Mesothelial cell of epicardium (in vitro differentiated cells): ENCODE results near the gene KRTAP22-2. TPM values are rescaled to one million over a fixed set of nuclear protein-coding genes. Genes with fewer than 3 reads are reported as not detected.

ENCODE experiments used
- DNase-seq, 2 experiments: peaks; one replicate each; pipeline ENCODE4 v3.0.0; 2021; ENCODE audit warnings: low spot score in 2 of 2; ENCODE audit not compliant: unreplicated experiment in 2 of 2
- H3K27ac Mint-ChIP-seq: 2 replicates; pipeline ENCODE4 v1.8.0; 2021; ENCODE audit warnings: mixed read lengths
- H3K27me3 Mint-ChIP-seq: 2 replicates; pipeline ENCODE4 v1.8.0; 2021; ENCODE audit warnings: low read depth, mixed read lengths
- H3K36me3 Mint-ChIP-seq: 2 replicates; pipeline ENCODE4 v1.8.0; 2021; ENCODE audit warnings: mixed read lengths
- H3K4me1 Mint-ChIP-seq: 2 replicates; pipeline ENCODE4 v1.8.0; 2021; ENCODE audit warnings: mixed read lengths
- H3K4me3 Mint-ChIP-seq: 2 replicates; pipeline ENCODE4 v1.8.0; 2021; ENCODE audit warnings: mild to moderate bottlenecking, moderate library complexity, mixed read lengths
- H3K9me3 Mint-ChIP-seq: 2 replicates; pipeline ENCODE4 v1.8.0; 2021; ENCODE audit warnings: mixed read lengths
- total RNA-seq: library from RNA; stranded (reverse); gene quantifications from 3 replicates; pipeline ENCODE4 v1.2.1, GENCODE V29; 2021
- TF ChIP-seq, protein P1 (sequence below): fragments of 200-600 bp; sonication (generic); IDR thresholded peaks from one replicate; pipeline ENCODE4 v1.5.0; 2021; ENCODE audit warnings: antibody characterized with exemption; ENCODE audit not compliant: unreplicated experiment

KRTAP22-2 gene
- total RNA-seq, 1 donor from 2014 or later: not detected

DNA sequence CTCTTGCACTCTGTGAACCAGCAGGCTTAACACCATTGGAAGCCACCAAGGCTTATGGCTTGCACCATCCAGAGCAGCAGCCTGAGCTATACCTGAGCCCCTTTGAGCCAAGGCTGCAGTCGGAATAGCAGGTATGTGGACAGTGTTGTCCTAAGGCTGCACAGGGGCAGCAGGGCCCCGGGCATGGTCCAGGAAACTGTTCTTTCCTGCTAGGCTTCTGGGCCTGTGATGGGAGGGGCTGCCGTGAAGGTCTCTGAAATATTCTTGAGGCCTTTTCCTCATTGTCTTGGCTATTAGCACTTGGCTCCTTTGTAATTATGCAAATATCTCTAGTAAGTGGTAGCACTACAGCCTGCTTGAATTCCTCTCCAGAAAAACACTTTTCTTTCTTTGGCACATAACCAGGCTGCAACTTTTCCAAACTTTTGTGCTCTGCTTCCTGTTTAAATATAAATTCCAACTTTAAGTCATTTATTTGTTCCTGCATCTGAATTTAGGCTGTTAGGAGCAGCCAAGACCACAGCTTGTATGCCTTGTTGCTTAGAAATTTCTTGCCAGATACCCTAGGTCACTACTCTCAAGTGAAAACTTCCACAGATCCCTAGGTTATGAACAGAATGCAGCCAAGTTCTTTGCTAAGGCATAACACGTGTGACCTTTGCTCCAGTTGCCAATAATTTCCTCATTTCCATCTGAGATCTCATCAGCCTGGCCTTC is 35.4 kb upstream of the KRTAP22-2 start:
- Mint-ChIP-seq H3K9me3 (peaks cover 53% of the 10 kb centered on the region), H3K4me1 (no peaks in the 10 kb centered on the region), H3K27ac (no peak overlapping the region), H3K4me3 (no peak overlapping the region), H3K27me3 (no peaks in the 10 kb centered on the region), H3K36me3 (no peaks in the 10 kb centered on the region)
- TF ChIP-seq, protein P1, sequence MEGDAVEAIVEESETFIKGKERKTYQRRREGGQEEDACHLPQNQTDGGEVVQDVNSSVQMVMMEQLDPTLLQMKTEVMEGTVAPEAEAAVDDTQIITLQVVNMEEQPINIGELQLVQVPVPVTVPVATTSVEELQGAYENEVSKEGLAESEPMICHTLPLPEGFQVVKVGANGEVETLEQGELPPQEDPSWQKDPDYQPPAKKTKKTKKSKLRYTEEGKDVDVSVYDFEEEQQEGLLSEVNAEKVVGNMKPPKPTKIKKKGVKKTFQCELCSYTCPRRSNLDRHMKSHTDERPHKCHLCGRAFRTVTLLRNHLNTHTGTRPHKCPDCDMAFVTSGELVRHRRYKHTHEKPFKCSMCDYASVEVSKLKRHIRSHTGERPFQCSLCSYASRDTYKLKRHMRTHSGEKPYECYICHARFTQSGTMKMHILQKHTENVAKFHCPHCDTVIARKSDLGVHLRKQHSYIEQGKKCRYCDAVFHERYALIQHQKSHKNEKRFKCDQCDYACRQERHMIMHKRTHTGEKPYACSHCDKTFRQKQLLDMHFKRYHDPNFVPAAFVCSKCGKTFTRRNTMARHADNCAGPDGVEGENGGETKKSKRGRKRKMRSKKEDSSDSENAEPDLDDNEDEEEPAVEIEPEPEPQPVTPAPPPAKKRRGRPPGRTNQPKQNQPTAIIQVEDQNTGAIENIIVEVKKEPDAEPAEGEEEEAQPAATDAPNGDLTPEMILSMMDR: no peak
- DNase-seq: no peak

DNA sequence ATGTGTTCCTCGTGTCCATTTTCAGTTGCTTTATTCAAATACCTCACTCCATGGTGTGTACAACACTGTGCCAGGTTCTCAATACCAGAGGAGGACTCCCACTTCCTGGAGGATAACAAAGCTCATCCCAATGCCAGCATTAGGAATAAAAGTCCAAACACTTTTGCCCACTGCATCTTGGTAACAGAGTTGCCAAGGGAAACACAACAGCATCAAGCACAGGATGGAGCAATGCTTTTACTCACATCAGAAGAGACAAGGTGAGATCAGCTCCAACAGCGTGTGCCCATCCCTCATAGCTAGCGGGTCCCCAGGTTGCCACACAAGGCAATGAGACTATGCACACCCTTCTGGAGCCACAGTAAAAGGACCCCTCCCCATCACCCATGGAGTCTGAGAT is 33.2 kb upstream of the KRTAP22-2 start:
- H3K4me3 Mint-ChIP-seq: no peak overlapping the region
- H3K4me1 Mint-ChIP-seq: no peaks in the 10 kb centered on the region
- no peaks in the 10 kb centered on the region for H3K27me3 Mint-ChIP-seq
- no peaks in the 10 kb centered on the region for H3K36me3 Mint-ChIP-seq
- H3K9me3 Mint-ChIP-seq: peaks cover 51% of the 10 kb centered on the region
- TF ChIP-seq, protein P1: no peak
- no peak for DNase-seq
- H3K27ac Mint-ChIP-seq: no peak overlapping the region

DNA sequence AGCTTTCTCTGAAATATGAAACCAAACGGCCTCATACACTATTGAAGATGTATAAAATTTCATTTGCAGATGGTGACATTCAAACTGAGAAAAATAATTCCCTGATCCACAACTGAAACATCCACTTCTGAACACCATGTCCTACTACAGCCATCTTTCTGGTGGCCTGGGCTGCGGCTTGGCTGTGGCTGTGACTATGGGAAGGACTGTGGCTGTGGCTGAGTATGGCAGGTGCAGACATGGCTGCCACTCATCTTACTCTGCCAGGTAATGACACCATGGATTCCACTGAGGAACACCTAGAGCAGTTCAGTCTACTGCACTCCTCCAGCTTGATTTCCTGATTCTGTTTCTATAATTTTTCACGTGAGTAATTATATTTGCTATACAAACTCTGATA is 30.3 kb upstream of the KRTAP22-2 start, which contains the start of gene KRTAP20-4:
Gene KRTAP20-4 (plus strand): TSS at position 106 of the 400 bp plus-strand sequence.
- Mint-ChIP-seq H3K36me3 (no peaks in the 10 kb centered on the region), H3K9me3 (peaks cover 54% of the 10 kb centered on the region), H3K4me1 (no peaks in the 10 kb centered on the region), H3K27me3 (no peaks in the 10 kb centered on the region), H3K4me3 (no peak within 1 kb of the TSS), H3K27ac (no peak within 1 kb of the TSS)
- DNase-seq: no peak
- TF ChIP-seq, protein P1: no peak

DNA sequence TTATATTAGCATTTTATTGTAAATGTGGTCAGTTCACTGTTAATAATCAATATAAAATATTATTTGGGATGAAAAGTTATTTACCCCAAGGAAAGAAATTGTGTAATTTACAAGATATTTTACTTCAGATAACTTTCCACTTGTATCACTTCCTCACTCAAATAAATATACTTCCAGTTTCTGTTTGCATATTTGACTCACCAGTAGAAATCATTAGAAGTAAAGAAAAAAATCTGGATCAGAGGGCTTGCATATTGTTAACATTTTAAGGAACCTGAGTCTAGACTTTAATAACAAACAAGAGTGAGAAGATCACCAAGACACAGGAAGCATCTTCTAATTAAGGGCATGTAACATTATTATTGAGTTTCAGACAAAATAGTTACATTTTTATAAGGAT is 29.9 kb upstream of the KRTAP22-2 start:
- Mint-ChIP-seq H3K4me1 (no peaks in the 10 kb centered on the region), H3K4me3 (no peak overlapping the region)

DNA sequence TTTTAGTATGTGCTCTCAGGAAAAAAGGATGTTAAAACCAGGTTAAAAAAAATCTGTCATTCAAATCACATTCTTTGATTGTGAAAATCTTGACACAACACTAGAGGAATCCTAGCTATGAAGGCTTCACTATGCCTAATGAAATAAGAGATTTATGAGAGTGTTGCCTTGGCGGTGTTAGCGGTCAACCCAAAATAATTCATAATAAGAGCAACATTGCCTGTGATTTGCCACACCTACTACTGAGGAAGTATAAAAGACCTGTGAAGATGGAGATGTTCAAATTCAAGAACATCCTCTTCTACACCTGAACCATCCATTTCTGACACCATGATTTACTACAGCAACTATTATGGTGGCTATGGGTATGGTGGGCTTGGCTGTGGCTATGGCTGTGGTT is 25.9 kb upstream of the KRTAP22-2 start, which contains the start of gene KRTAP20-1:
Gene KRTAP20-1 (plus strand): TSS at position 301 of the 400 bp plus-strand sequence. CDS start 30 bp downstream, at position 331.
- TF ChIP-seq, protein P1: no peak
- no peaks in the 10 kb centered on the region for H3K4me1 Mint-ChIP-seq
- H3K27ac Mint-ChIP-seq: no peak within 1 kb of the TSS
- H3K9me3 Mint-ChIP-seq: peaks cover 53% of the 10 kb centered on the region
- no peak within 1 kb of the TSS for H3K4me3 Mint-ChIP-seq
- no peak for DNase-seq
- no peaks in the 10 kb centered on the region for H3K27me3 Mint-ChIP-seq
- H3K36me3 Mint-ChIP-seq: no peaks in the 10 kb centered on the region

More for the DNA sequence above, 29.9 kb upstream of the KRTAP22-2 start:
- H3K27me3 Mint-ChIP-seq: no peaks in the 10 kb centered on the region
- TF ChIP-seq, protein P1: no peak
- DNase-seq: no peak
- H3K36me3 Mint-ChIP-seq: no peaks in the 10 kb centered on the region
- peaks cover 56% of the 10 kb centered on the region for H3K9me3 Mint-ChIP-seq
- H3K27ac Mint-ChIP-seq: no peak overlapping the region
